Measurements from ENCODE around the gene STMP1.

The STMP1 gene

GRCh38 chr7:135662373-135663114, at the start of gene STMP1:
Gene STMP1, plus strand, starts transcription at chr7:135662514.
- Histone ChIP-seq H3K27ac (ENCODE audit: low read depth, low read length) (peak within 1 kb of the TSS; percentile 49), H3K4me2 (ENCODE audit: low read depth, low read length, poor library complexity, severe bottlenecking) (peak within 1 kb of the TSS; percentile 74), H2AFZ (ENCODE audit: low read depth, low read length, severe bottlenecking) (peak within 1 kb of the TSS; percentile 90), H3K9ac (ENCODE audit: low read length) (peak within 1 kb of the TSS; percentile 95), H3K79me2 (ENCODE audit: insufficient read depth, low read length) (peaks cover 50% of the 10 kb centered on the region), H3F3A (ENCODE audit: insufficient read depth) (peaks cover 9% of the 10 kb centered on the region; the same call in 1 of the 2 replicates), H3K27me3 (ENCODE audit: low read length) (no peaks in the 10 kb centered on the region), H3K9me2 (replicated peaks; ENCODE audit: insufficient read depth, low read length) (no peaks in the 10 kb centered on the region), H4K20me1 (ENCODE audit: low read depth, low read length) (no peaks in the 10 kb centered on the region), H3K4me3 (ENCODE audit: insufficient read depth, low read length, poor library complexity, severe bottlenecking) (peak within 1 kb of the TSS; percentile 99), H3K36me3 (ENCODE audit: low read length) (no peaks in the 10 kb centered on the region), H3K9me3 (ENCODE audit: insufficient read depth, low read length) (no peaks in the 10 kb centered on the region)
- TF ChIP-seq EZH2phosphoT487 (conservative IDR thresholded peaks at IDR 0.05; ENCODE audit: low read length): no peak
- TF ChIP-seq, protein P1, sequence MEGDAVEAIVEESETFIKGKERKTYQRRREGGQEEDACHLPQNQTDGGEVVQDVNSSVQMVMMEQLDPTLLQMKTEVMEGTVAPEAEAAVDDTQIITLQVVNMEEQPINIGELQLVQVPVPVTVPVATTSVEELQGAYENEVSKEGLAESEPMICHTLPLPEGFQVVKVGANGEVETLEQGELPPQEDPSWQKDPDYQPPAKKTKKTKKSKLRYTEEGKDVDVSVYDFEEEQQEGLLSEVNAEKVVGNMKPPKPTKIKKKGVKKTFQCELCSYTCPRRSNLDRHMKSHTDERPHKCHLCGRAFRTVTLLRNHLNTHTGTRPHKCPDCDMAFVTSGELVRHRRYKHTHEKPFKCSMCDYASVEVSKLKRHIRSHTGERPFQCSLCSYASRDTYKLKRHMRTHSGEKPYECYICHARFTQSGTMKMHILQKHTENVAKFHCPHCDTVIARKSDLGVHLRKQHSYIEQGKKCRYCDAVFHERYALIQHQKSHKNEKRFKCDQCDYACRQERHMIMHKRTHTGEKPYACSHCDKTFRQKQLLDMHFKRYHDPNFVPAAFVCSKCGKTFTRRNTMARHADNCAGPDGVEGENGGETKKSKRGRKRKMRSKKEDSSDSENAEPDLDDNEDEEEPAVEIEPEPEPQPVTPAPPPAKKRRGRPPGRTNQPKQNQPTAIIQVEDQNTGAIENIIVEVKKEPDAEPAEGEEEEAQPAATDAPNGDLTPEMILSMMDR (IDR thresholded peaks at IDR 0.05; ENCODE audit: insufficient read depth, low read length, poor library complexity, severe bottlenecking): no peak

- Histone ChIP-seq H3K9ac (ENCODE audit: low read length) (no peak overlapping the region), H3K4me3 (ENCODE audit: insufficient read depth, low read length, poor library complexity, severe bottlenecking) (no peak overlapping the region), H2AFZ (ENCODE audit: low read depth, low read length, severe bottlenecking) (no peak overlapping the region), H3F3A (ENCODE audit: insufficient read depth) (peaks cover 10% of the 10 kb centered on the region; the same call in 1 of the 2 replicates), H3K36me3 (ENCODE audit: low read length) (peaks cover 66% of the 10 kb centered on the region), H3K79me2 (ENCODE audit: insufficient read depth, low read length) (no peaks in the 10 kb centered on the region), H3K9me2 (replicated peaks; ENCODE audit: insufficient read depth, low read length) (no peaks in the 10 kb centered on the region), H3K27me3 (ENCODE audit: low read length) (no peaks in the 10 kb centered on the region), H3K27ac (ENCODE audit: low read depth, low read length) (no peak overlapping the region), H4K20me1 (ENCODE audit: low read depth, low read length) (no peaks in the 10 kb centered on the region), H3K4me2 (ENCODE audit: low read depth, low read length, poor library complexity, severe bottlenecking) (no peak overlapping the region), H3K9me3 (ENCODE audit: insufficient read depth, low read length) (no peaks in the 10 kb centered on the region)
- TF ChIP-seq, protein P1 (IDR thresholded peaks at IDR 0.05; ENCODE audit: insufficient read depth, low read length, poor library complexity, severe bottlenecking): no peak
- TF ChIP-seq EZH2phosphoT487 (conservative IDR thresholded peaks at IDR 0.05; ENCODE audit: low read length): no peak
Observed at GRCh38 chr7:135616136-135616535, 46.2 kb upstream of the STMP1 start.

- Histone ChIP-seq H3K36me3 (ENCODE audit: low read length) (peaks cover 65% of the 10 kb centered on the region), H3K9me3 (ENCODE audit: insufficient read depth, low read length) (no peaks in the 10 kb centered on the region), H3K9me2 (replicated peaks; ENCODE audit: insufficient read depth, low read length) (no peaks in the 10 kb centered on the region), H3K27me3 (ENCODE audit: low read length) (no peaks in the 10 kb centered on the region), H3F3A (ENCODE audit: insufficient read depth) (peaks cover 10% of the 10 kb centered on the region; the same call in 1 of the 2 replicates), H3K4me2 (ENCODE audit: low read depth, low read length, poor library complexity, severe bottlenecking) (no peak overlapping the region), H3K9ac (ENCODE audit: low read length) (no peak overlapping the region), H2AFZ (ENCODE audit: low read depth, low read length, severe bottlenecking) (no peak overlapping the region), H4K20me1 (ENCODE audit: low read depth, low read length) (no peaks in the 10 kb centered on the region), H3K27ac (ENCODE audit: low read depth, low read length) (no peak overlapping the region), H3K79me2 (ENCODE audit: insufficient read depth, low read length) (no peaks in the 10 kb centered on the region), H3K4me3 (ENCODE audit: insufficient read depth, low read length, poor library complexity, severe bottlenecking) (no peak overlapping the region)
- TF ChIP-seq EZH2phosphoT487 (conservative IDR thresholded peaks at IDR 0.05; ENCODE audit: low read length): no peak
- TF ChIP-seq, protein P1 (IDR thresholded peaks at IDR 0.05; ENCODE audit: insufficient read depth, low read length, poor library complexity, severe bottlenecking): no peak
Observed at GRCh38 chr7:135617781-135618180, 44.5 kb upstream of the STMP1 start.

Measured in SU-DHL-6 (cell line).